K562 (cell line): ENCODE measurements around the gene DNAAF1. TPM values are rescaled to one million over a fixed set of nuclear protein-coding genes. Genes with fewer than 3 reads are reported as not detected.

Source experiments
- CCAR2 ChIP-seq: fragments of 200-400 bp; formaldehyde crosslinking; IDR thresholded peaks from 2 replicates; pipeline ENCODE4 v1.6.1; 2017; ENCODE audit warnings: mild to moderate bottlenecking, low read depth, low read length
- GTF2E2 ChIP-seq: fragments of 200-800 bp; sonication (Bioruptor generic); IDR thresholded peaks from 2 replicates; pipeline ENCODE4 v1.6.1; 2016; ENCODE audit warnings: missing genetic modification characterization, missing compliant biosample characterization
- GTF2F1 ChIP-seq: IDR thresholded peaks from 2 replicates; pipeline ENCODE4 v1.6.1; 2011; ENCODE audit warnings: low read depth, low read length, improper control_type of control experiment
- KDM5B ChIP-seq: fragments of 200-600 bp; sonication (generic); IDR thresholded peaks from 2 replicates; pipeline ENCODE4 v1.6.1; 2012; ENCODE audit warnings: low read depth, mild to moderate bottlenecking, moderate library complexity, low read length, control low read depth, inconsistent platforms; ENCODE audit not compliant: insufficient replicate concordance
- MITF ChIP-seq: IDR thresholded peaks from 2 replicates; pipeline ENCODE4 v1.6.1; 2014; ENCODE audit warnings: antibody characterized with exemption
- NCOA2 ChIP-seq, 2 experiments: fragments of 450-650 bp; IDR thresholded peaks; 2 replicates each; pipeline ENCODE4 v1.6.1; 2018; ENCODE audit warnings: mild to moderate bottlenecking in 2 of 2, moderate library complexity in 1 of 2; ENCODE audit not compliant: partially characterized antibody in 2 of 2
- REST ChIP-seq, 2 experiments: fragments of 450-650 bp; formaldehyde crosslinking in 1 of 2; IDR thresholded peaks; 2 replicates each; pipeline versions ENCODE4 v1.4.0 to v1.6.1; 2014 to 2020; ENCODE audit warnings: mild to moderate bottlenecking in 2 of 2, borderline replicate concordance in 1 of 2, low read depth in 1 of 2
- SPI1 ChIP-seq: IDR thresholded peaks from 2 replicates; pipeline ENCODE4 v1.6.1; 2011; ENCODE audit warnings: low read depth, low read length, control low read depth, borderline replicate concordance
- TBL1XR1 ChIP-seq, 2 experiments: IDR thresholded peaks; 2 replicates each; pipeline ENCODE4 v1.6.1; 2012; ENCODE audit warnings: improper control_type of control experiment in 2 of 2, low read length in 2 of 2, mild to moderate bottlenecking in 1 of 2
- ZNF134 ChIP-seq: fragments of 250-450 bp; sonication (Bioruptor Pico); conservative IDR thresholded peaks from 2 replicates; pipeline ENCODE4 v1.4.0; 2020
- ZNF280A ChIP-seq: fragments of 450-650 bp; IDR thresholded peaks from 2 replicates; pipeline ENCODE4 v1.6.1; 2018; ENCODE audit warnings: mild to moderate bottlenecking, low read depth; ENCODE audit not compliant: partially characterized antibody
- ZNF586 ChIP-seq: fragments of 450-650 bp; formaldehyde crosslinking; conservative IDR thresholded peaks from 2 replicates; pipeline ENCODE4 v1.4.0; 2020; ENCODE audit warnings: mild to moderate bottlenecking, moderate library complexity
- polyA plus RNA-seq, 8 experiments: library from polyadenylated mRNA; depleted of rRNA in 4 of 8; stranded (reverse) in 5 of 8; unstranded in 3 of 8; fragments of >200 nt; fragmentation: Nextera tagmentation in 2 of 8; fragmentation: Illumina TruSeq in 1 of 8; extraction: Ambion mirVana in 2 of 8; extraction: Trizol in 1 of 8; gene quantifications; 2 replicates each; pipeline versions ENCODE4 v1.2.1 to v1.2.3, GENCODE V29; 2011 to 2014; ENCODE audit warnings: inconsistent platforms in 1 of 8, missing spikeins in 1 of 8
- total RNA-seq, 7 experiments: library from RNA; depleted of rRNA in 6 of 7; stranded (reverse); fragments of >200 nt in 6 of 7; fragmentation: Illumina TruSeq in 2 of 7; extraction: Trizol in 2 of 7; gene quantifications; 2 replicates each; pipeline versions ENCODE4 v1.2.1 to v1.2.3, GENCODE V29; 2011 to 2021; ENCODE audit warnings: low replicate concordance in 1 of 7
- TF ChIP-seq, protein P1 (sequence below): sonication (generic); formaldehyde crosslinking; IDR thresholded peaks from 2 replicates; pipeline ENCODE4 v1.8.1; 2023; ENCODE audit warnings: mild to moderate bottlenecking, missing genetic modification reagents

Gene DNAAF1
- total and polyA plus RNA-seq, 9 of the 15 experiments (the other 6 are each of a cell fraction or from before 2014, with no cell fraction given), result 0.01 TPM; not detected in 8

DNA sequence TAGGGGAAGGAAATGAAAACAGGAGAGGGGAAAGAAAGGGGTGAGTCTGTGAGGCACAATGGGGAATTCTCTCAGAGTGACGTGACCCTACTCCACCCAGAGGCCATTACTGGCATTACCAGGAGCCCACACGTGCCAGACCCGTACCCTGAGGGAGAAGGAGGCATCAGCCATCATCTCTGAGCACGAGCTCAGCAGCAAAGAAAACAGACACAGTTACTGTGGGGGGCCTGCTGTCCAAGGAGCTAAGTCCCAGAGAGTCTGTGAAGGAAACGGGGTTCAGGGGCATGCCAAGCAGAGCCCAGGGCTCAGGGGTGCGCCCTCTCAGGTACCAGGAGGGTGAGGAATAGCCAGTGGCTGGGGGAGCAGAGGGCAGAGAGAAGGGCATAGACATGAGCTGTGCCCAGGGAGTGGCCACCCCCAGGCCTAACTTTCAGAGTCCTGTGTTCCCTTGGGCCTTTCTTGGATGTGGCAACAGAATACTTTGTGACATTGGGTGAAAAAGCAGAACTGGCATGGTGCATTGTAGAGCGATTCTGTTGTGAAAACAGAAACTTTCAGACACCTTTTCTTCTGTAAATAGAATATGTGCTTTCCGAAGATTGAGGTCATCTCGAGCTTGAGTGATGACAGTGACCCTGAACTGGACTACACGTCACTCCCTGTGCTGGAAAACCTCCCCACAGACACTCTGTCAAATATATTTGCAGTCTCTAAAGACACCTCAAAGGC is 30.4 kb downstream of the DNAAF1 start (continued):
- TF ChIP-seq MITF, result no peak
- TF ChIP-seq GTF2F1, result no peak
- 0 out of 4 replicates have a peak, but pooled peaks of 1 of the 2 experiments have one; percentile 31 for TF ChIP-seq TBL1XR1 (IDR thresholded peaks at IDR 0.05; ENCODE audit: low read length in 2 of 2)
- TF ChIP-seq, protein P1, sequence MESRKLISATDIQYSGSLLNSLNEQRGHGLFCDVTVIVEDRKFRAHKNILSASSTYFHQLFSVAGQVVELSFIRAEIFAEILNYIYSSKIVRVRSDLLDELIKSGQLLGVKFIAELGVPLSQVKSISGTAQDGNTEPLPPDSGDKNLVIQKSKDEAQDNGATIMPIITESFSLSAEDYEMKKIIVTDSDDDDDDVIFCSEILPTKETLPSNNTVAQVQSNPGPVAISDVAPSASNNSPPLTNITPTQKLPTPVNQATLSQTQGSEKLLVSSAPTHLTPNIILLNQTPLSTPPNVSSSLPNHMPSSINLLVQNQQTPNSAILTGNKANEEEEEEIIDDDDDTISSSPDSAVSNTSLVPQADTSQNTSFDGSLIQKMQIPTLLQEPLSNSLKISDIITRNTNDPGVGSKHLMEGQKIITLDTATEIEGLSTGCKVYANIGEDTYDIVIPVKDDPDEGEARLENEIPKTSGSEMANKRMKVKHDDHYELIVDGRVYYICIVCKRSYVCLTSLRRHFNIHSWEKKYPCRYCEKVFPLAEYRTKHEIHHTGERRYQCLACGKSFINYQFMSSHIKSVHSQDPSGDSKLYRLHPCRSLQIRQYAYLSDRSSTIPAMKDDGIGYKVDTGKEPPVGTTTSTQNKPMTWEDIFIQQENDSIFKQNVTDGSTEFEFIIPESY, result 0 out of 2 replicates have a peak, but pooled peaks have one; percentile 16
- peak; percentile 22 for TF ChIP-seq KDM5B
- TF ChIP-seq SPI1, result peak; percentile 59; the same call in 1 of the 2 replicates
- no peak for TF ChIP-seq ZNF280A
- TF ChIP-seq CCAR2, result no peak
- no peak for TF ChIP-seq ZNF586
- TF ChIP-seq REST (IDR thresholded peaks at IDR 0.05; ENCODE audit: borderline replicate concordance), result peak; percentile 73
- no peak for TF ChIP-seq REST (CRISPR knock-in tag; IDR thresholded peaks at IDR 0.05; ENCODE audit: low read depth)
- TF ChIP-seq ZNF134 (CRISPR knock-in tag), result no peak
- no peak for TF ChIP-seq GTF2E2 (tag)
- no peak for TF ChIP-seq NCOA2 (IDR thresholded peaks at IDR 0.05; ENCODE audit: partially characterized antibody in 2 of 2)
